NCI-H345 treated with DMSO at 0.1 percent for 48 hours (cell line): ENCODE results near the gene MTTP.

Source experiments
- DNase-seq: peaks from one replicate; lab custom pipeline; 2025; ENCODE audit not compliant: unreplicated experiment; lab: John Stamatoyannopoulos, UW

MTTP gene

DNA sequence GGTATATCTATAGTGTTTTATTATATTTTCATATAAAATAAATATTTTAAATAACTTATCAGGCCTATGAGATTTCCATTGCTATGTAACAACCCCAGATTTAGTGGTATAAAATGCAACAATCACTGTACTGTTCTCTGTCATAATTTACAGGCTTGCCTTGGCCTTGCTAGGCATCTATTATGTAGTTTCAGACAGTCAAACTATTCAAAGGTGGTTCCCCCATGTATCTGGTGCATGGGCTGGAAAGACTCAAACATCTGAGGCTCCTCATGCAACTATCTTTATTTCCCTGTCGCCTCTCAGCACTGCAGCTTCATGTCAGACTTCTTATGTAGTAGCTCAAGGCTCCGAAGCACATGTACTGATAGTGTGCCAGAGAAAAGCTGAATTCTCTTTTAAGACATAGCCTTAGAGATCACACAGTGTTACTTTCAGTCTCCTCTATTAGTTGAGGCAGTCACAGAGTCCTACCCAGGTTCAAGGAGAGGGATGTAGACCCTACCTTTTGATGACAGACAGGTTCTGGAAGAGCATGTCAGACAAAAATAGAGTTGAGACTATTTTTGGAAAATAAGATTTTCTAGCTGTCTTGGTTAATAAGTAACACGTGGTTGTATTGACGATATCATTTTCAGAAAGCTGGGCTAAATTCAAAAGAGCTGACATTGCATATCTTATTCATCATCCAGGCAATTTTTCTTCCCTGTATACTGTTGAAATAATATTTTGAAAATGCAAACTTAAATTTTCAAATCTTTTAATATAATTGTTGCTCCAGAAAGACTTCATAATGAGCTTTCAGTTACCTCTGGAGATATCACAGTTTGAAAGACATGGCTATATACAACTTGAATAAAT is 19.4 kb downstream of the MTTP start:
- DNase-seq = no peak

DNA sequence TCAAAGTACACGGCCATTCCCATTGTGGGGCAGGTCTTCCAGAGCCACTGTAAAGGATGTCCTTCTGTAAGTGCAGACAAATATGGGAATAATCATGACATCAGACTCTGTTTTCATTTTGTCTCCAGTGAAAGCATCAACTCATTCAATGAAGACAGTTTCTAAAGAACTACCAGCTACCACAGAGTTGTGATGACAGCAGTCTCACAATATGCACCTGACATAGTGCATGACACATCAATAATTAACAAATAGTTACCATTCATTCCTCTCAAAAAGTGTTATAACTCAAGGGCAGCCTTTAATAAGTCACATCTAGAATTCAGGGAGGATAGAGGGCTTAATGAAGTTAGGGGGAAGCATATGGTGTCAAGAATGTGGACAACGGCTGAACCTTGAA is 20.2 kb downstream of the MTTP start:
- DNase-seq = no peak

DNA sequence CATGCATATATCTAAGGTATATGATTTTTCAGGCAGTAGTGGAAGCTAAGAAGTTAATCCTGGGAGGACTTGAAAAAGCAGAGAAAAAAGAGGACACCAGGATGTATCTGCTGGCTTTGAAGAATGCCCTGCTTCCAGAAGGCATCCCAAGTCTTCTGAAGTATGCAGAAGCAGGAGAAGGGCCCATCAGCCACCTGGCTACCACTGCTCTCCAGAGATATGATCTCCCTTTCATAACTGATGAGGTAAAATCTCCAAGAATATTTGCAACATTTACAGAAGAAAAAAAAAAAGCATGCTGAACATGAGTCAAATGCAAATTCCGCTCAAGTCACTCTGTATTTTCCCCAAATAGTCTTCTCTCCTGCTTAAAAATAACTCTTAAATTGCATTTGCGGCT is 32.1 kb downstream of the MTTP start:
- no peak for DNase-seq

DNA sequence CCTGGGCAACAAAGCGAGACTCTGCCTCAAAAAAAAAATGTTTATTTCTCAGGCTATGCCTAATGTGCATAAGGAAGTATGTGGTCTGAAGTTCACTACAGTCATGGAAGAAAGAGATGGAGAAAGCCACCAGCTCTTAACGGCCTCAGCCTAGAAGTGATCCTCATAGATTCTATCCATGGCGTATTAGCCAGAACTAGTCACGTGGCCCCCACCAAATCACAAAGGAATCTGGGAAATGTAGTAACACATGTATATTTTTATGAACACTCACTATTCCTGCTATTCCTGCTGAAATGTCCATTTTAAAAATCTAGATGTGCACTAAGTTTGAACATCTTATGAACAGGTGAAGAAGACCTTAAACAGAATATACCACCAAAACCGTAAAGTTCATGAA is 33.8 kb downstream of the MTTP start:
- DNase-seq = no peak

DNA sequence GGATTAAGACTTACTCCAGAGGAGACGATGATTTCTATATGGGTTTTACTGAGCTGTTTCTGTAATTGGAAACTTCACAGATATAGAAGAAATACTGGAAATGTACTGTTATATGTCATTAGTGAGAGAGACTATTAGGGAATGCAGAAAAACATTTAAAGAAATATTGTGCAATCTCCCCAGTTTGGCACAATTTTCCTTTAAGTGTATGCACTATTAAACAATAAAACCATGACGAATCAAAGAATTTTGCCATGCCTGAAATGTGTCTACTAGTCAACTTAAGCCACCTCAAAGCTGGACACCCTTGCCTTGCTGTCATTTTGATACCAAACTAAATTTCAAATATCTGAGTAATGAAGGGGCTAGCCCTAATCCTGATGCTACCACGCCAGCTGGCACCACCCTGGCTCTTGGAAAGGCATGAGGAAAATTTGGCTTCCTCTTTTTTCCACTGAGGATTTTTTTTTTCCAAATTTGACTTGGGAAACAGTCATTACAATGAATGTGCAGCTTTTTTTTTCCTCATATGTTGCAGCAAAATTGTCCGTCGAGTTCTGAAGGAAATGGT is 36.1 kb downstream of the MTTP start:
- no peak for DNase-seq

DNA sequence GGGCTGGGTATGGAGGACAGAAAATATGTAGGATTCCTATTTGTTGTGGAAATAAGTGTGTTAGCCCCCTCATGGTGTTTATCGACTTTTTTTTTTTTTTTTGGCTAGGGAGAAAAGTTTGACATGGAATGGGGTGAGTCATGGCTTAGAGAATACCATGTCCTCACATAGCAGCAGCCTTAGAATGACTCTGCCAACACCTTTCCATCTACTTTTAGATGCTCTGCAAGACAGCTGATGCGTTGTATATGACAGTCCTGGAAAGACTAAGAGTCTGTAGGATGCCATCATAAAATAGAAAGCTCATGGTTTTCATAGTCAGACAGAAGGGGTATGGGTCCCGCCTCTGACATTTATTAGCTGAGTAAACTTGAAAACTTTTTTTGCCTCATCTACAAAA is 37.7 kb downstream of the MTTP start:
- DNase-seq = no peak

DNA sequence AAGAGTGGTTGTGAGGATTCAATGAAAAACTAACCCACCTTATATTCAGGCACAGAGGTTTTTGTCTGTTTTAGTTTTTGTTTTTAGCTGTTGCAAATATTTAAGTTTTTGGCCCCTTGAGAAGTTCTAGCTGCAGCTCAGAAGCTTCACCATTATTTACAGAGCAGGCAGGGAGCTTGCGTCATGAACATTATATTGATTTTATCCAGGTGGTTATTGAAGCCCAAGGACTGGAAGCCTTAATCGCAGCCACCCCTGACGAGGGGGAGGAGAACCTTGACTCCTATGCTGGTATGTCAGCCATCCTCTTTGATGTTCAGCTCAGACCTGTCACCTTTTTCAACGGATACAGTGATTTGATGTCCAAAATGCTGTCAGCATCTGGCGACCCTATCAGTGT is 38.1 kb downstream of the MTTP start:
- DNase-seq = no peak

DNA sequence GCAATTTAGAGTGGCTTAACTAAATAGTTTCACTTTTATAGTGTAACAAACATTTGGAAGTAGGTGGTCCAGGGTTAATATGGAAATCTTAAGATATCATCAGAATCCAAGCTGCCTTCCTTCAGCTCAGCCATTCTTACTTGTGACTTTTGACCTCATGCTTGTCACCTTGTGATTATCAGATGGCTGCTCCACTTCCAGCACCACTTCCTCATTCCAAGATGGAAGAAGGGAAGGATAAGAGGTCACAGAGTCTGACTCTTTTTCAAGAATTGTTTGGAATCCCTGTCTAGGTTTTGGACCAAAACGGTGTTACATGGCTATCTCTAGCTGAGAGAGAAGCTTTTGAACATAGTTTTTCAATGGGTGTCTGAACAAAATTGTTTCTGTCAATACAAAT is 39.9 kb downstream of the MTTP start:
- DNase-seq = no peak

DNA sequence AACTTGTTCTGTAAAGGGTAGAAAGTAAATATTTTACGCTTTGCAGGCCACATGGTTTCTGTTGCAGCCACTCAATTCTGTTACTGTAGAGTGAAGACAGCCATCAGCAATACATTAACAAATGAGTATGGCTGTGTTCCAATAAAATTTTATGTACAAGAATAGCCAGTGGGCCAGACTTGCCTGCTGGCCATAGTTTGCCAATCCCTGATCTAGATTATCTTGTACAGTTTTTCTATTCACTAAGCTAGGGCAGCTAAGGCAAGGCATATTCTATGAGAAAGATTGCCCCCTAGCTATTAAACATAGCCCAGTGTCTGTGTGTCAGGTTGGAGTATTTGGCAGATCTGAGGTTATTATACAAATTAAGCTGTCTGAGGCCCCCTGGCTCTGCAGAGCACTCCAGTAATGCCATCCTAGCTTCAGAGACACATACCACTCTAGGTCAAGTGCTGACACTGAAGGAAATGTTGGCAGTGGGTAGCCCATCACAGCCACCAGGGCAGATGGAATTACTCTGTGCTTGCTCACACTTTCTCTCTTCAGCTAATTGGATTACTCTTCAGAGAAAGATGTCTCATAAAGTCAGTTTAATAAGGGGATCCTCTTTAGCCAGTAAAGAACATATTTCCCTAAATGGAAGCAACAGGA is 40.7 kb downstream of the MTTP start:
- no peak for DNase-seq

DNA sequence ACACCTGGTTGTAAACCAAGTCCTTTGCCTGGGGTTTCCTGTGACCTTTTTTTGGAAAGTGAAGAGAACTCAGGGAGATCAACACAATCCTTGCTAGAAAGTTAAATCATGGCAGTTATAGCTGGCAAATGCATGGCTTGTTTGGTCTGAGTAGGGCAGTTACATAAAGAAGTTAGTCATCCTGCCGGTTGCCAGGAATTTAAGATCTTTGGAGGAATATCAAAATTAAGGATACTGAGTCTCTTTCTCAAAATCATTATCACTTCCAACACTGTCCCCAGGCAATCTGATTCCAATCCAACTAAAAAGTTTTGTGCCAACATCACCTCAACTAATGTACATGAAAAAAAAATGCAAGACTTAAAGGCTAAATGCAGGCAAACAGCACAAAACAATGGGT is 42.8 kb downstream of the MTTP start:
- DNase-seq = no peak

DNA sequence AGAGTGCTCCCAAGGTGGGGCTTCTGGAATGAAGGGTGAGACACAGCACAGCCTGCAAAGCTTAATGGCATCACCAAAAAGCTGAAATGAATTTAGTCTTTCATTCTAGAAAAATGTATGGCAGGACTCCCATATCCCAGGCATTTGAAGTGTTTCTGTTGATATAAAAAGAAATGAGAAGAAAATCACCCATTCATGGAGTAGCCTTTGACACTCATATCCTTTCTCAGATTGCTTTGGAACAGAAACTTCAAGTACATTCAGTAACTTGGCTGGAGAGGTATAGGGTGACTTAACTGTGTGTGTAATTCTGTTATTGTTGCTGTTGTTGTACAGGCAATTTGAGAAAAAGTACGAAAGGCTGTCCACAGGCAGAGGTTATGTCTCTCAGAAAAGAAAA is 47.7 kb downstream of the MTTP start:
- DNase-seq = no peak

DNA sequence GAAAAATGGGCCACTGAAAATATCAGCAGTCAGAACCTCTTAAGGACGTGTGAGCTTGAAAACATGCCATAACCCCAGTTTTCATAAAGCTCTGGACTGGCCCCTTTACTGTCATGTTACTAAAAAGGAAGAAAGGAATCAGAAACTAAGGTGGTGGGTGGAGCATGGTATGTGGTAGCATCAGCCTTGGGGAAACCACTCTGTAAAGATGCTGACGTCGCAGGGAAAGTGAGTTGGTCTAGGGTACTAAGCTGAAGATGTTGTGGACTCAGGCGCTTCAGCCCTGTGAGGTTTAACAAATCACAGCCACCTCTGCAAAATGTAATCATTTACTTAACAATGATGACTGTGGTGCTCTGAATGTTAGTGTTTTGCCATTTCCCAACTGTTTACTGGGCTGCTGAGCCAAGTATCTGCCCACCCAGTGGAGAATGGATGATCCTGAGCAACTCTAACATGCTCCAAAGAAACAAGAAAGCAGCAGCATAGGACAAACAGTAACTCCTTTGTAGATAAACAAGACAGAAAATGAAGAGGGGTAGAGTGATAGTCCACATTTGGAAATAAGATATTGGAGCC is 49.6 kb downstream of the MTTP start:
- no peak for DNase-seq

DNA sequence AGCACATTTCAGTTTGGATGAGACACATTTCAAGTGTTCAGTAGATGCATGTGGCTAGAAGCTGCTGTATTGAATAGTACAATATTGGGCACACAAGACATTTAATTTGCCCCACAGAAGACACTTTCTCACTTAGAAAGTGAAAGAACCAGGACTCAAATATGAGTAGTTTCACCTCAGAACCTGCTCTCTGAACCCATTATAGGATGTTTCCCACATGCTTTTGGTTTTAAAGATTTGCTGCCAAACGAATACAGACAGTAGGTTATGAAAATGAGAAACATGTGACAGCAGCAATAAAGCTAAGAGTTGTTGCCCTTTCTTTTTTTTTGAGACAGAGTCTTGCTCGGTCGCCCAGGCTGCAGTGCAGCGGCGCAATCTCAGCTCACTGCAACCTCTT is 50.7 kb downstream of the MTTP start:
- DNase-seq = no peak

DNA sequence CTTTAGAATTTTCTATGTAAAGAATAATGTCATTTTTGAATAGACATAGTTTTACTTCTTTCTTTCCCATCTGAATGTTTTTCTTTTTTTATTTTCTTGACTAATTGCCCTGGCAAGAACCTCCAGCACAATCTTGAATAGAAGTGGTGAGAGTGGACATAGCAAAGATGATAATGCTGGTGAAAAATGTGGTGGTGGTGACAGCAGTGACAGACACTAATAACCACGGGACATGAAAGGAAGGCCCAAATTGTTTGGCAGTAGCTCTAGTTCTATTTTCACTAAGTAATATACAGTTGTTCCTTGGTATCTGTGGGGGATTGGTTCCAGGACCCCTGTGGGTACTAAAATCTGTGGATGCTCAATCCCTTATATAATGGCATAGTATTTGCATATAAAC is 53.4 kb downstream of the MTTP start:
- no peak for DNase-seq

DNA sequence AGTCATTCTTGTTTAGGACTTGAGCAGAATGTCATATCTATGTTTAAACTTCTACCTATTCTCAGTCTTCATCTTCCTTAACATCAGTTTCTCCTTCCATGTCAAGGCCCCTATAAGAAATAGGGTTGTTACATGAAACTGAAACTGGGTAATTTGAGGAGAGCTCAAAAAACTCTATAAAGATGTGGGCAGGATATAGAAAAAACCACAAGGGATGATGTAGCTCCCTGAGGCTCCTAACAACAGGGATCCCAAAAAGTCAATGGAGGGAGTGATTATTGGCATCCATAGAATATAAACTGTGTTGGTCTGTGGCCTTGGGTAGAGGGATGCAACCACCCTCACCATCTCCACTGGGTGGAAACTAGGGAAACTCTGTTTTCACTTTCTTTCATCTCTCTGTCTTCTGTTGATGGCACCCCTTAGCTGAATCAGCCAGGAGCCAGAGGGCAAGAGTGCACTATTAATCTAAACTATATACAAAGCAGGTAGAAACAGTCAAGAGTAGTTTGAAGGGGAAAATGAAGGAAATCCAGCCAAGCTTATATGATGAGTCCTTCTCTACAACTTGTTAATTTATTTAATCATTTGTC is 55.4 kb downstream of the MTTP start:
- DNase-seq = no peak

DNA sequence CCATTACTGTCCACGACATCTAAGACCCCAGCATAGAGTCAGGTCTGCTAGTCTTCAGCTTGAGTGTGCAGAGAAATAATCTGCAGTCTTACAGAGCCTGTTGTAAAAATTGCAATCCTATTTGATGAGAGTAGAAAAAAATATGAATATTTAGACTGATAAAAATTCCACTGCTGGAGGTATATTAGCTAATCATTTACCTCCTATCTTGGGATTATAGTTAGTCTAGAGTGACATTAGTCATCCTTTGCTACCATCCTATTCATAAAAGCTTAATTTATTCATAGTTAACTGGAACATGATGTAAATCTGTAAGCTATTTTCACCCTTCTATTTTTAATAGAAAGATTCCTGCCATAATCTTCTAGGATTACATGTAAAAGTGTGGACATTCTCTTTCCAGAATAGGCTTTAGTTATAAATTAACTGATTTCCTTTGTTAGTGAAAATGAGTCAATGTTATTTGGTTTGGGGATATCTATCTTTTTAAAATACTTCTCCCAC is 56.3 kb downstream of the MTTP start:
- DNase-seq = no peak

DNA sequence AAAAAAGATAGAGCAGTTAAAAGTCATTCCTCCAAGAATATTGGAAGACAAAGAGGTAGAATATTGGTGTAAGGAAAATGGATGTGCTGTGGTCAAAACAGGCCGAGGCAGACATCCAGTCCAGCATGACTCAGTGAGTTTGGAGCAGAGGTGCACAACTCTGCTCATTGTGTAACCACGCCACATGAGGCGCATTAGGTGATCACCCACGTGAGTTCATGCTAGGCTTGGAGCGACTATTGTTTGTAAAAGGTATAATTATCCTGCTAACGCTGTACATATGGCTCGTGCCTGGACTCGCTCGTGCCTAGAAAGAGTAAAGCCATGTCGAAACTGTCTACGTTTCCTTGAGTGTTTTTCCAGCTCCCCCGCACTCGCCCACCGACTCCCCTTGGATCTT is 59.1 kb downstream of the MTTP start:
- DNase-seq = peak; percentile 40

DNA sequence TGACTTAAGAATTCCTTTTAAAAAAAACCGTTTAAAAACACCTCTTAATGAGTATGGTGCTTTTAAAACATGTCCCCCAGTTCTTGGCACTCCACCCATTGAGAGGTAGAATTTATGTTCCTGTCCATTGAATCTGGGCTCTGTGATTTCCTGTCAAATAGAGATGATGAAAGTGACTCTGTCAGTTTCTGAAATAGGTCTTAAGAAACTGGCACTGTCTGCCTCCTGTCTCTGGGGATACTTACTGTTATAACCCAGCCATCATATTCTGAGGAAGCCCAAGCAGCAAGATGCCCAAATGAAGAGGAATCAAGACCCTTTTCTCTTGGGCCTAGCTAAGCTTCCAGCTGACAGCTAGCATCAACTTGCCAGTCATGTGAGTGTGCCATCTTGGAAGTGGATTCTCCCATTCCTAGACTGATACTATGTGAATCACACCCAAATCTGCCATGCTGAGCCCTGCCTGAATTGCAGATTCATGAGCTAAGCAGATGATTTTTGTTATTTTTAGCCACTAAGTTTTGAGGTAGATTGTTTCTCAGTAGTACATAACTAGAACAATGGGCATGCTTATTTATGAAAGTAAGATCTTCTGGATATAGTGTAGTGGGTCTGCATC is 60.2 kb downstream of the MTTP start:
- DNase-seq = no peak

DNA sequence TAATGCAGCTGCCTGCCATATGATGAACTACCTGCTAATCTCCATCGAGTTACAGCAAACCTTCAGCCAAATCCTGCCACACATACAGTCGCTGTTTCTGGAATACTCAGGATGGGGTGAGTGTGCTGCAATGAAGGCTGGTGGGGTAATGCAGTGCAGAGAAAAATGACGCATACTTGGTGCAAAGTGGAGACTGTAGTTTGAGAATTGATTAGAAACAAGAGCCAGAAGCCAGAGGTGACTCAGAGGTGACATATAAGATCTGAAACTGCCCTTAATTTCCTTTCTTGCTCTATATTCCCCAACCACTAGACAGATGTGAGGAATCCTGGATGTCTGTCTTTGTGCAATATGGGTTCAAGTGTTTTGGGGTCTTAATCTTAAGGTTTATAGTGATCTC is 61.0 kb downstream of the MTTP start:
- DNase-seq = no peak

DNA sequence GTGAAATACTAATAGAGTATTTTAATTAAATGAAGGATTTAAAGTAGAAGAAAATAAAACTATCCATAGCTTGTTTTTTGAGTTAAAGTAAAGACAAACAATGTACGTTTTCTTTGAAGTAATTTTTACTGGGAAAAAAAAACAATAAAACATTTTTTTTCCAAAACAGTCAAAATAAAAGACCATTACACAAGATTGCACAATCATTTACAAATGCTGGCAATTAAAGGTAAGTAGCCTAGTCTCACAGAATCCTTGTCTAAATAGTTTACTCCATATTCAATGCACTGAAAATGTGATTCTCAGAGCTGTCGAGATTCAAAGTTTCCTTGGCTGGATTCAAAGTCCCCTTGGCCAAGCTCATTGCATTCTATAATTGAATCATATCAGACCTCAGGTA is 61.8 kb downstream of the MTTP start:
- no peak for DNase-seq

DNA sequence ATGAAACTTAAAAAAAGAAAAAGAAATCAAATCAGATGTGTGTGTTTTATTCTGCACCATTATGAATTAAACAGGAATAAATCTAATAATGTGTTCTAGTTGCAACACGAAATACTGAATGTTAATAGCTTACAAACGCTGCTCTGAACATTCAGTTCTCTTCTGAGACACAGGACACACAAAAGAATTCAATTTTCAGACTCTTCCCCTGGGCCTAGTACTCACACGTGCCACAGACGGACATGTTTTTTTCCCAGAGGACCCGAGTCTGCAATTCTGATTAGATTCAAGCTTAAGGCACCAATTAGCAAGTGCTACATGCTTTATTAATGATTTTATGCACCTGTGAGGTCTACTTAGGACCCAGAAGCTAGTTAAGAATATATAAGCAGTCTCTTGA is 62.5 kb downstream of the MTTP start:
- no peak for DNase-seq
